Spleen (tissue), 11 donors: ENCODE results near the gene PLK5. TPM values are rescaled to one million over a fixed set of nuclear protein-coding genes. Genes with fewer than 3 reads are reported as not detected.

Experiments
- DNase-seq: peaks from one replicate; pipeline ENCODE4 v3.0.0-alpha.2; 2020
- H3K27ac ChIP-seq, 8 donors: fragments of 200-600 bp; sonication (generic) in 7 of 8; 1 replicate in 4 of 8; 2 replicates in 4 of 8; pipeline versions ENCODE4 v1.5.0 to v1.8.0; 2016 to 2021; ENCODE audit warnings: inconsistent platforms in 4 of 8, mild to moderate bottlenecking in 4 of 8, moderate library complexity in 1 of 8
- H3K27me3 ChIP-seq, 7 donors: fragments of 200-600 bp; sonication (generic) in 6 of 7; replicated peaks in 1 of 7; 1 replicate in 4 of 7; 2 replicates in 3 of 7; pipeline versions ENCODE4 v1.5.0 to v1.8.0; 2016 to 2021; ENCODE audit warnings: inconsistent platforms in 3 of 7, mild to moderate bottlenecking in 1 of 7
- H3K36me3 ChIP-seq, 6 donors: fragments of 200-600 bp; sonication (generic) in 5 of 6; 1 replicate in 4 of 6; 2 replicates in 2 of 6; pipeline versions ENCODE4 v1.5.0 to v1.8.0; 2016 to 2021; ENCODE audit warnings: inconsistent platforms in 2 of 6
- H3K4me1 ChIP-seq, 6 donors: fragments of 200-600 bp; sonication (generic) in 5 of 6; 1 replicate in 3 of 6; 2 replicates in 3 of 6; pipeline versions ENCODE4 v1.5.0 to v1.8.0; 2016 to 2021; ENCODE audit warnings: inconsistent platforms in 3 of 6
- H3K4me3 ChIP-seq, 8 donors: fragments of 200-600 bp; sonication (generic) in 7 of 8; 1 replicate in 4 of 8; 2 replicates in 4 of 8; pipeline versions ENCODE4 v1.5.0 to v1.8.0; 2016 to 2021; ENCODE audit warnings: inconsistent platforms in 4 of 8, mild to moderate bottlenecking in 4 of 8, moderate library complexity in 2 of 8
- H3K9me3 ChIP-seq, 8 donors: fragments of 200-600 bp; sonication (generic) in 7 of 8; 1 replicate in 4 of 8; 2 replicates in 4 of 8; pipeline versions ENCODE4 v1.5.0 to v1.8.0; 2016 to 2021; ENCODE audit warnings: inconsistent platforms in 4 of 8
- POLR2A ChIP-seq, 3 donors: fragments of 450-650 bp; IDR thresholded peaks; one replicate each; pipeline ENCODE4 v1.5.1; 2017; ENCODE audit warnings: antibody characterized with exemption in 3 of 3, mild to moderate bottlenecking in 1 of 3
- POLR2AphosphoS5 ChIP-seq, 3 donors: sonication (generic); formaldehyde crosslinking; IDR thresholded peaks; one replicate each; pipeline ENCODE4 v1.5.1; 2017; ENCODE audit warnings: antibody characterized with exemption in 3 of 3
- WGBS, 5 donors: extraction: QIAGEN DNeasy Blood & Tissue Kit in 3 of 5; methylation state at CpG; one replicate each; pipeline versions ENCODE4 v1.1.5 to v1.1.7; 2013 to 2018; 5-methylcytosine and 5-hydroxymethylcytosine counted together
- intact Hi-C: fragments of 100-400 bp; cut with DNase I; formaldehyde crosslinking; loops from one replicate; pipeline ENCODE4 v1.15.0; 2023; ENCODE audit warnings: low total_unique reads
- polyA plus RNA-seq, 3 donors: library from polyadenylated mRNA; stranded (reverse); fragments of 200-250 nt; gene quantifications; one replicate each; pipeline ENCODE4 v1.2.1, GENCODE V29; 2013
- total RNA-seq, 7 donors: library from RNA; depleted of rRNA in 3 of 7; stranded (reverse); fragments of >200 nt in 3 of 7; fragmentation: NEBNext Ultra II Directional in 4 of 7; extraction: Animal tissue kit (Norgen Biotek cat#: 25700) in 4 of 7; gene quantifications; one replicate each; pipeline versions ENCODE4 v1.1.0 to v1.2.1, GENCODE V29; 2016 to 2021
- TF ChIP-seq, protein P1 (sequence below), 11 experiments: fragments of 200-600 bp in 7 of 11; fragments of 450-650 bp in 4 of 11; sonication (generic) in 4 of 11; IDR thresholded peaks in 8 of 11; conservative IDR thresholded peaks in 3 of 11; 1 replicate in 7 of 11; 2 replicates in 4 of 11; pipeline versions ENCODE4 v1.4.0 to v1.8.0; 2016 to 2021; ENCODE audit warnings: antibody characterized with exemption in 11 of 11, inconsistent platforms in 4 of 11, mild to moderate bottlenecking in 1 of 11
- donor health status: healthy with polysubstance abuse.
- donor health status: DM: no; HTN: no; CAD: no; lungs with moderate emphysema.
- donor health status: DM: no; HTN: no; CAD: no.
- donor health status: Bipolar disorder and iron deficiency.
- donor health status: healthy.
- donor health status: DM: no; HTN: no; CAD: no.
- donor health status: DM: yes; HTN: yes; CAD: no.

PLK5 gene
- total and polyA plus RNA-seq, 10 donors: 0.04 to 0.06 (median 0.06) TPM; not detected in 7

DNA sequence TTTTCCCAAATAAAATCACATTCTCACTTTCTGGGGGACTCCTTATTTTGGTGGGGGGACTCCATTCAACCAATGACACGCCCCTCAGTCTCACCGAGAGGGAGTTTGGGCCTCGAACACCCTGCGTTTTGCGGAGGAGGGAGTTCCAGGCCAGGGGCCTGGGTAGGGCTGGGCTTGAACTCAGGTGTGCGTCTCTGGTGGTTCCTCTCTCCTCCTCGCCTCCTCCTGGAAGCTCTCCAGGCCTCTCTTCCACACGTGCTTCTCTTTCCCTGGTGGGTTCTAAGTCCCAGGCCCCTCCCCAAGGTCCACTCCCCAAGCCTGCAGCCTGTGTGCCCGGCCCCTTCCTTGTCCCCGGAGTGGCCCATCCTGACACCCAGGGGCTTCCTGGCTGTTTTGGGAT lies 29.5 kb downstream of the PLK5 start:
- intact Hi-C loops: no loop called here
- Histone ChIP-seq H3K36me3 (peaks cover 0 to 19% (median 0%) of the 10 kb centered on the region in 6 donors), H3K9me3 (no peaks in the 10 kb centered on the region), H3K27me3 (peaks cover 0 to 27% (median 0%) of the 10 kb centered on the region in 7 donors), H3K4me3 (no peak overlapping the region), H3K27ac (no peak overlapping the region), H3K4me1 (no peaks in the 10 kb centered on the region)
- TF ChIP-seq, protein P1, sequence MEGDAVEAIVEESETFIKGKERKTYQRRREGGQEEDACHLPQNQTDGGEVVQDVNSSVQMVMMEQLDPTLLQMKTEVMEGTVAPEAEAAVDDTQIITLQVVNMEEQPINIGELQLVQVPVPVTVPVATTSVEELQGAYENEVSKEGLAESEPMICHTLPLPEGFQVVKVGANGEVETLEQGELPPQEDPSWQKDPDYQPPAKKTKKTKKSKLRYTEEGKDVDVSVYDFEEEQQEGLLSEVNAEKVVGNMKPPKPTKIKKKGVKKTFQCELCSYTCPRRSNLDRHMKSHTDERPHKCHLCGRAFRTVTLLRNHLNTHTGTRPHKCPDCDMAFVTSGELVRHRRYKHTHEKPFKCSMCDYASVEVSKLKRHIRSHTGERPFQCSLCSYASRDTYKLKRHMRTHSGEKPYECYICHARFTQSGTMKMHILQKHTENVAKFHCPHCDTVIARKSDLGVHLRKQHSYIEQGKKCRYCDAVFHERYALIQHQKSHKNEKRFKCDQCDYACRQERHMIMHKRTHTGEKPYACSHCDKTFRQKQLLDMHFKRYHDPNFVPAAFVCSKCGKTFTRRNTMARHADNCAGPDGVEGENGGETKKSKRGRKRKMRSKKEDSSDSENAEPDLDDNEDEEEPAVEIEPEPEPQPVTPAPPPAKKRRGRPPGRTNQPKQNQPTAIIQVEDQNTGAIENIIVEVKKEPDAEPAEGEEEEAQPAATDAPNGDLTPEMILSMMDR (IDR thresholded peaks at IDR 0.05 in 8 of 11, conservative IDR thresholded peaks at IDR 0.05 in 3 of 11): no peak
- TF ChIP-seq POLR2A (IDR thresholded peaks at IDR 0.05) (no peak), POLR2AphosphoS5 (IDR thresholded peaks at IDR 0.05) (no peak)
- 83 to 93% (median 85%) methylated on average over 10 of the region's 10 CpGs for WGBS, 5 donors
- no peak for DNase-seq

DNA sequence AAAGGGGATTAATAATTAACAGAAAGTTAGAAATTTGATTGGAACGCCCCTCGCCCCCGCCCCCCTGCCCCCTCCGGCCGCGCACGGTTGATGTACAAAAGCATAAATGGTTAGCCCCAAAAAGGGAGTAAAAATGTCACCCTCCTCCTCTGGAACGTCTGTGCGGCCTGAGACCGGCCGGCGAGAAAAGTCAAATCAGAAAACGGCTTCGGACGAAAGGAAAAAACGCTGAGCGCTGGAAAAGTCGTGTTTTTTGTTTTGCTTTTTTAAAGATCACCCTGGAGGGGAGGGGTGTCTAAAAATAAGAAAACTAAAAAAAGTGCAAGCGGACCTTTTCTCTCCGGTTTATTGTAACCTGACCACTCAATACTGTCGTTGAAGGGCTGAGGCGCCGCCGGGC lies 31.1 kb downstream of the PLK5 start:
- peaks cover 0 to 27% (median 0%) of the 10 kb centered on the region in 7 donors for H3K27me3 ChIP-seq
- H3K27ac ChIP-seq: no peak overlapping the region
- WGBS, 5 donors: 91 to 96% (median 94%) methylated on average over 24 of the region's 24 CpGs
- peaks cover 0 to under 1% (median 0%) of the 10 kb centered on the region in 6 donors for H3K4me1 ChIP-seq
- intact Hi-C loops: no loop called here
- no peak for TF ChIP-seq POLR2A (IDR thresholded peaks at IDR 0.05)
- TF ChIP-seq, protein P1 (IDR thresholded peaks at IDR 0.05 in 8 of 11, conservative IDR thresholded peaks at IDR 0.05 in 3 of 11): no peak
- TF ChIP-seq POLR2AphosphoS5 (IDR thresholded peaks at IDR 0.05): no peak
- H3K4me3 ChIP-seq: no peak overlapping the region
- DNase-seq: no peak
- H3K9me3 ChIP-seq: no peaks in the 10 kb centered on the region
- H3K36me3 ChIP-seq: peaks cover 0 to 19% (median 0%) of the 10 kb centered on the region in 6 donors

- Histone ChIP-seq H3K36me3 (peaks cover 0 to 19% (median 0%) of the 10 kb centered on the region in 6 donors), H3K4me3 (no peak overlapping the region), H3K4me1 (peaks cover 0 to 9% (median 3%) of the 10 kb centered on the region in 6 donors), H3K27ac (no peak overlapping the region), H3K27me3 (peaks cover 0 to 23% (median 0%) of the 10 kb centered on the region in 7 donors), H3K9me3 (no peaks in the 10 kb centered on the region)
- WGBS, 5 donors: 95 to 98% (median 97%) methylated on average over 59 to 121 of the region's 121 CpGs
- intact Hi-C loops: no loop called here
- no peak for DNase-seq
- TF ChIP-seq, protein P1 (IDR thresholded peaks at IDR 0.05 in 8 of 11, conservative IDR thresholded peaks at IDR 0.05 in 3 of 11): no peak
- no peak for TF ChIP-seq POLR2A (IDR thresholded peaks at IDR 0.05)
- no peak for TF ChIP-seq POLR2AphosphoS5 (IDR thresholded peaks at IDR 0.05)
Measured at GRCh38 chr19:1555487-1556389, 31.9 kb downstream of the PLK5 start.
